OCI-LY3 (cell line): Measurements from ENCODE around the gene CALHM3.

Experiments used
- CTCF ChIP-seq: fragments of 200-600, 300-600 bp; sonication (generic); IDR thresholded peaks from 2 replicates; pipeline ENCODE4 v1.5.1; 2014; ENCODE audit warnings: antibody characterized with exemption, low read length, low read depth
- EZH2phosphoT487 ChIP-seq: fragments of 200-600 bp; shearing (Covaris generic); IDR thresholded peaks from 2 replicates; pipeline ENCODE4 v1.6.1; 2018; ENCODE audit warnings: antibody characterized with exemption, mixed run types, low read depth

GRCh38 chr10:103456074-103456660 lies 22.9 kb downstream of the CALHM3 start:
- TF ChIP-seq CTCF: no peak
- no peak for TF ChIP-seq EZH2phosphoT487
